Endodermal cell (in vitro differentiated cells): ENCODE measurements around the gene TLE1. TPM values are rescaled to one million over a fixed set of nuclear protein-coding genes. Genes with fewer than 3 reads are reported as not detected.
A peak's percentile ranks its signal among the peaks of the same experiment; 100 is the strongest.

ENCODE experiments used
- DNase-seq: peaks from one replicate; pipeline ENCODE4 v3.0.0-alpha.2; 2017
- H3K27ac ChIP-seq: 2 replicates; pipeline ENCODE4 v1.5.1; 2013; ENCODE audit warnings: mild to moderate bottlenecking, low read depth, low read length, moderate library complexity
- H3K27me3 ChIP-seq: 2 replicates; pipeline ENCODE4 v1.6.1; 2013; ENCODE audit warnings: mild to moderate bottlenecking, low read length, moderate library complexity; ENCODE audit not compliant: insufficient read depth, control insufficient read depth, poor library complexity, severe bottlenecking
- H3K36me3 ChIP-seq: 2 replicates; pipeline ENCODE4 v1.7.0; 2013; ENCODE audit warnings: mild to moderate bottlenecking, low read length, moderate library complexity; ENCODE audit not compliant: control insufficient read depth, insufficient read depth
- H3K4me1 ChIP-seq: one replicate; pipeline ENCODE4 v1.7.0; 2013; ENCODE audit warnings: low read length; ENCODE audit not compliant: control insufficient read depth, insufficient read depth
- H3K4me3 ChIP-seq: 2 replicates; pipeline ENCODE4 v1.5.1; 2013; ENCODE audit warnings: mild to moderate bottlenecking, low read length, moderate library complexity
- H3K9ac ChIP-seq: 2 replicates; pipeline ENCODE4 v1.6.1; 2013; ENCODE audit warnings: mild to moderate bottlenecking, low read length, moderate library complexity; ENCODE audit not compliant: poor library complexity, severe bottlenecking; ENCODE audit errors: extremely low read depth
- H3K9me3 ChIP-seq: 2 replicates; pipeline ENCODE4 v1.6.1; 2013; ENCODE audit warnings: mild to moderate bottlenecking, low read length, moderate library complexity; ENCODE audit not compliant: control insufficient read depth
- H3K27ac Mint-ChIP-seq: 2 replicates; pipeline ENCODE4 v1.8.0; 2020; ENCODE audit warnings: mixed read lengths
- H3K27me3 Mint-ChIP-seq: 2 replicates; pipeline ENCODE4 v1.8.0; 2021; ENCODE audit warnings: mild to moderate bottlenecking, mixed read lengths; ENCODE audit not compliant: insufficient read depth
- H3K36me3 Mint-ChIP-seq: 2 replicates; pipeline ENCODE4 v1.8.0; 2020; ENCODE audit warnings: low read depth, mixed read lengths
- H3K4me1 Mint-ChIP-seq: 2 replicates; pipeline ENCODE4 v1.8.0; 2020; ENCODE audit warnings: mixed read lengths
- H3K4me3 Mint-ChIP-seq: 2 replicates; pipeline ENCODE4 v1.8.0; 2020; ENCODE audit warnings: mild to moderate bottlenecking, moderate library complexity, mixed read lengths
- H3K9me3 Mint-ChIP-seq: 2 replicates; pipeline ENCODE4 v1.8.0; 2020; ENCODE audit warnings: mild to moderate bottlenecking, mixed read lengths
- CTCF ChIP-seq: fragments of 200-600 bp; sonication (generic); conservative IDR thresholded peaks from 2 replicates; pipeline ENCODE4 v1.5.0; 2021; ENCODE audit warnings: antibody characterized with exemption, mild to moderate bottlenecking
- WGBS, 2 experiments: methylation state at CpG; one replicate each; pipeline versions ENCODE4 v1.1.5 to v1.1.7; 2013; ENCODE audit warnings: missing lambda C conversion rate in 2 of 2, mixed read lengths in 1 of 2; ENCODE audit not compliant: insufficient coverage in 1 of 2, insufficient read length in 1 of 2; 5-methylcytosine and 5-hydroxymethylcytosine counted together
- total RNA-seq, 2 donors: library from RNA; stranded (reverse); fragmentation: NEBNext Ultra II Directional in 1 of 2; extraction: Animal tissue kit (Norgen Biotek cat#: 25700) in 1 of 2; gene quantifications; 2 replicates in 1 of 2; 3 replicates in 1 of 2; pipeline ENCODE4 v1.2.1, GENCODE V29; 2021

Gene TLE1
- total RNA-seq, 2 donors from 2014 or later, result 49.7 to 73.5 TPM

- H3K9me3 ChIP-seq, result no peaks in the 10 kb centered on the region
- no peaks in the 10 kb centered on the region for H3K36me3 Mint-ChIP-seq
- DNase-seq, result no peak
- peak overlapping the region; percentile 71 for H3K27ac ChIP-seq
- H3K4me3 ChIP-seq, result no peak overlapping the region
- H3K4me3 Mint-ChIP-seq, result no peak overlapping the region
- H3K27me3 Mint-ChIP-seq, result peaks cover 5% of the 10 kb centered on the region
- H3K9me3 Mint-ChIP-seq, result no peaks in the 10 kb centered on the region
- H3K9ac ChIP-seq, result no peak overlapping the region
- peaks cover 4% of the 10 kb centered on the region for H3K4me1 Mint-ChIP-seq
- H3K36me3 ChIP-seq, result no peaks in the 10 kb centered on the region
- TF ChIP-seq CTCF, result no peak
- peaks cover 16% of the 10 kb centered on the region for H3K4me1 ChIP-seq
- 66 to 75% methylated on average over 6 to 9 of the region's 9 CpGs for WGBS, 2 experiments
- H3K27ac Mint-ChIP-seq, result no peak overlapping the region
- no peaks in the 10 kb centered on the region for H3K27me3 ChIP-seq
These were observed 153.7 kb downstream of the TLE1 start for GRCh38 chr9:81535542-81536241.

DNA sequence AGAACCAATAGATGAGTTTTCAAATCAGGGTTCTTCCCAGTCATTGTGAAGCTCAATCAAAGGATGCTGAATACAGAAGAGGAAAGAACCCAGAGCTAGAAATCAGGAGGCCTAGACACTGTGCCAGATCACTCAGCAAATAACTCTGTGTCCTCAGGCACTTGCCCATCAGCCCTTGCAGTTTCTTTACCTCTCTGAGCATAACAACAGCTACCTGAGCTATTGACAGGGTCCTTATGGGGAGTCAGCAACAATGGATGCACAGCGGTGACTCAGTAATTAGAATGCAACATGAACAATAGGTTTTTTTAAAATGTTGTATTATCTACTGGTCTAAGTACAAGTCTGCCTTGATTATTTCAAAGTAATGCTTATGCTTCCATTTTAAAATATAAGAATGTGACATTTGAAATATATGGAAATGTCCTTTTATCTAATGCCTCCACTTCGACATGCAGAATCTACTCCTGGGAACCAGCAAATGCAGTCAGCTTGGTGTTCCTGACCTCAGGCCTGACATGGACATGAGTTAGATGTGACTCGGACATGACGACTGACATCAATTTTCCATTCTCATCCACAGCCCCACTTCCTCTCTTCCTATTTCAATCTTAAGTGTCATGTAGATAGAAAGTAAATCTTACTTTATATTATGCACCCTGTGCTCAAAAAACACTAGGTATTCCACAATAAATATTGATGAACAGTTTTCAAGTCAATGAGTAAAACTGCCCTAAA, 155.0 kb downstream of the TLE1 start:
- Histone ChIP-seq H3K36me3 (no peaks in the 10 kb centered on the region), H3K4me1 (peaks cover 16% of the 10 kb centered on the region), H3K27me3 (no peaks in the 10 kb centered on the region), H3K4me3 (no peak overlapping the region), H3K27ac (no peak overlapping the region), H3K9me3 (no peaks in the 10 kb centered on the region), H3K9ac (no peak overlapping the region)
- Mint-ChIP-seq H3K36me3 (no peaks in the 10 kb centered on the region), H3K4me1 (peaks cover 14% of the 10 kb centered on the region), H3K9me3 (no peaks in the 10 kb centered on the region), H3K27ac (no peak overlapping the region), H3K27me3 (peaks cover 6% of the 10 kb centered on the region), H3K4me3 (no peak overlapping the region)
- 94% methylated on average over 4 of the region's 4 CpGs; no CpG with 5 or more reads in 1 of the 2 experiments for WGBS, 2 experiments
- no peak for DNase-seq
- no peak for TF ChIP-seq CTCF

Other genes starting within 250 kb of the TLE1 start
- gene SPATA31D4, start 238.9 kb upstream of the TLE1 start, total RNA-seq, result not detected